GM12865 (cell line): ENCODE measurements around the gene TAF1C.
"Not testable (repeated sequence)": the region's sequence is repeated elsewhere in the genome, so short reads cannot be mapped to it uniquely, and the experiment has no call there.

Source experiments
- DNase-seq: peaks from one replicate; pipeline ENCODE4 v3.0.0; 2010; ENCODE audit warnings: low read depth
- H3K4me3 ChIP-seq: 2 replicates; pipeline ENCODE4 v1.5.1; 2011; ENCODE audit warnings: mild to moderate bottlenecking, low read depth, low read length, control low read depth
- CTCF ChIP-seq: IDR thresholded peaks from 2 replicates; pipeline ENCODE4 v1.5.1; 2011; ENCODE audit warnings: low read length, control low read depth, low read depth, inconsistent platforms; ENCODE audit not compliant: insufficient read depth; ENCODE audit errors: missing control alignments

TAF1C gene

GRCh38 chr16:84220851-84221250, 34.0 kb upstream of the TAF1C start:
- no peak overlapping the region for H3K4me3 ChIP-seq
- DNase-seq: no peak
- no peak for TF ChIP-seq CTCF

- no peak for DNase-seq
- no peak overlapping the region for H3K4me3 ChIP-seq
- no peak for TF ChIP-seq CTCF
Measured at GRCh38 chr16:84218956-84219355, 32.1 kb upstream of the TAF1C start.

- no peak overlapping the region for H3K4me3 ChIP-seq
- TF ChIP-seq CTCF: no peak
- DNase-seq: no peak
Measured at GRCh38 chr16:84218176-84218823, 31.4 kb upstream of the TAF1C start.

- DNase-seq: not testable (repeated sequence)
Measured at GRCh38 chr16:84216144-84216543, 29.3 kb upstream of the TAF1C start.

GRCh38 chr16:84215531-84215930, 28.7 kb upstream of the TAF1C start:
- TF ChIP-seq CTCF: no peak
- H3K4me3 ChIP-seq: no peak overlapping the region
- no peak for DNase-seq

More at GRCh38 chr16:84216144-84216543, 29.3 kb upstream of the TAF1C start:
- H3K4me3 ChIP-seq: not testable (repeated sequence)

- no peak for DNase-seq
- H3K4me3 ChIP-seq: no peak overlapping the region
- TF ChIP-seq CTCF: no peak
Measured at GRCh38 chr16:84214451-84215066, 27.7 kb upstream of the TAF1C start.

GRCh38 chr16:84212631-84213030, 25.8 kb upstream of the TAF1C start:
- no peak for TF ChIP-seq CTCF
- DNase-seq: no peak
- no peak overlapping the region for H3K4me3 ChIP-seq
